Activated T-cell treated with anti-CD3 and anti-CD28 coated beads for 4 hours (primary cell): ENCODE data around the gene ZNF682.
"Not testable (repeated sequence)": the region's sequence is repeated elsewhere in the genome, so short reads cannot be mapped to it uniquely, and the experiment has no call there.

Source experiments
- DNase-seq: peaks from one replicate; pipeline ENCODE4 v3.0.0-alpha.2; 2020

ZNF682 gene

GRCh38 chr19:20039203-20039723 is at the start of gene ZNF682:
TSS of gene ZNF682 (minus strand) at chr19:20039505. CDS start at chr19:20039345, 160 bp downstream.
- DNase-seq, result peak; percentile 92

GRCh38 chr19:20082876-20083275 is 43.6 kb upstream of the ZNF682 start:
- DNase-seq, result not testable (repeated sequence)

- DNase-seq, result not testable (repeated sequence)
Measured at GRCh38 chr19:20082232-20082833, 43.0 kb upstream of the ZNF682 start.

- no peak for DNase-seq
Measured at GRCh38 chr19:20080656-20081055, 41.4 kb upstream of the ZNF682 start.

GRCh38 chr19:20079476-20079875 is 40.2 kb upstream of the ZNF682 start:
- DNase-seq, result no peak

GRCh38 chr19:20078581-20079031 is 39.3 kb upstream of the ZNF682 start:
- DNase-seq, result no peak

GRCh38 chr19:20077791-20078463 is 38.6 kb upstream of the ZNF682 start, which contains the start of gene ZNF90:
TSS of gene ZNF90 (plus strand) at chr19:20078000. CDS start at chr19:20078133, 133 bp downstream.
- DNase-seq, result peak; percentile 80

GRCh38 chr19:20072936-20073335 is 33.6 kb upstream of the ZNF682 start:
- DNase-seq, result no peak

- DNase-seq, result no peak
Measured at GRCh38 chr19:20070691-20071090, 31.4 kb upstream of the ZNF682 start.

GRCh38 chr19:20068559-20068958 is 29.3 kb upstream of the ZNF682 start:
- DNase-seq, result not testable (repeated sequence)

GRCh38 chr19:20067943-20068342 is 28.6 kb upstream of the ZNF682 start:
- DNase-seq, result no peak

GRCh38 chr19:20066861-20067260 is 27.6 kb upstream of the ZNF682 start:
- DNase-seq, result no peak

- DNase-seq, result no peak
Measured at GRCh38 chr19:20060282-20060681, 21.0 kb upstream of the ZNF682 start.

- not testable (repeated sequence) for DNase-seq
Measured at GRCh38 chr19:20058738-20059137, 19.4 kb upstream of the ZNF682 start.

GRCh38 chr19:20051841-20052768 is 12.8 kb upstream of the ZNF682 start:
- peak; percentile 44 for DNase-seq

- not testable (repeated sequence) for DNase-seq
Measured at GRCh38 chr19:20045742-20046141, 6.4 kb upstream of the ZNF682 start.

GRCh38 chr19:20044663-20045062 is 5.4 kb upstream of the ZNF682 start:
- DNase-seq, result no peak

- DNase-seq, result no peak
Measured at GRCh38 chr19:20038358-20039202, 725 bp downstream of the ZNF682 start.

- no peak for DNase-seq
Measured at GRCh38 chr19:20035935-20036334, 3.4 kb downstream of the ZNF682 start.

- no peak for DNase-seq
Measured at GRCh38 chr19:20028611-20029010, 10.7 kb downstream of the ZNF682 start.

GRCh38 chr19:20005741-20006140 is 33.6 kb downstream of the ZNF682 start:
- DNase-seq, result no peak

GRCh38 chr19:19997656-19998268 is 41.5 kb downstream of the ZNF682 start:
- DNase-seq, result no peak
